HEK293 (cell line): ENCODE data around the gene UGT1A7.
"Not testable (repeated sequence)": the region's sequence is repeated elsewhere in the genome, so short reads cannot be mapped to it uniquely, and the experiment has no call there.

ENCODE experiments used
- CTCF ChIA-PET: fragments of 350-600 bp; formaldehyde crosslinking; extraction: SDS; loops from one replicate; lab custom pipeline; 2021; ENCODE audit warnings: antibody characterized with exemption; lab: Yijun Ruan, JAX
- POLR2A ChIA-PET: fragments of 300-600 bp; formaldehyde crosslinking; extraction: SDS; loops from one replicate; lab custom pipeline; 2020; ENCODE audit warnings: antibody characterized with exemption, inconsistent platforms; lab: Yijun Ruan, JAX
- H3K27ac ChIP-seq: fragments of 200-500 bp; sonication (Bioruptor generic); 2 replicates; pipeline ENCODE4 v1.5.1; 2014; ENCODE audit warnings: low read depth, low read length, control low read depth, inconsistent platforms; ENCODE audit errors: extremely low read depth
- H3K36me3 ChIP-seq, 2 experiments: fragments of 200-500 bp in 1 of 2; sonication (Bioruptor generic) in 1 of 2; 1 replicate in 1 of 2; 2 replicates in 1 of 2; pipeline ENCODE4 v1.5.1; 2014 to 2017; ENCODE audit warnings: inconsistent platforms in 2 of 2, low read length in 2 of 2; ENCODE audit not compliant: control insufficient read depth in 2 of 2, insufficient read depth in 1 of 2
- H3K4me1 ChIP-seq: fragments of 200-500 bp; sonication (Bioruptor generic); 2 replicates; pipeline ENCODE4 v1.5.1; 2014; ENCODE audit warnings: mild to moderate bottlenecking, low read length, inconsistent platforms; ENCODE audit not compliant: control insufficient read depth, insufficient read depth
- H3K4me3 ChIP-seq: 2 replicates; pipeline ENCODE4 v1.5.1; 2011; ENCODE audit warnings: low read depth, mild to moderate bottlenecking, control low read depth, low read length, moderate library complexity
- H3K9me3 ChIP-seq: fragments of 200-500 bp; sonication (Bioruptor generic); 2 replicates; pipeline ENCODE4 v1.5.1; 2014; ENCODE audit warnings: low read depth, low read length, inconsistent platforms; ENCODE audit not compliant: control insufficient read depth, insufficient read depth
- EGR2 ChIP-seq: fragments of 450-650 bp; formaldehyde crosslinking; IDR thresholded peaks from 2 replicates; pipeline ENCODE4 v1.5.1; 2016; ENCODE audit warnings: low read depth, missing biosample characterization, missing genetic modification characterization
- ELK4 ChIP-seq: IDR thresholded peaks from 2 replicates; pipeline ENCODE4 v1.6.1; 2011; ENCODE audit warnings: mild to moderate bottlenecking, low read depth, low read length, borderline replicate concordance
- GFI1B ChIP-seq: fragments of 450-650 bp; formaldehyde crosslinking; IDR thresholded peaks from 2 replicates; pipeline ENCODE4 v1.5.1; 2016; ENCODE audit warnings: missing biosample characterization, missing genetic modification characterization
- GLI4 ChIP-seq: fragments of 450-650 bp; formaldehyde crosslinking; IDR thresholded peaks from 2 replicates; pipeline ENCODE4 v1.5.1; 2016; ENCODE audit warnings: missing biosample characterization, missing genetic modification characterization
- PRDM1 ChIP-seq: fragments of 450-650 bp; formaldehyde crosslinking; IDR thresholded peaks from 2 replicates; pipeline ENCODE4; 2016; ENCODE audit warnings: missing biosample characterization, missing genetic modification characterization
- SALL2 ChIP-seq: fragments of 450-650 bp; formaldehyde crosslinking; IDR thresholded peaks from 2 replicates; pipeline ENCODE4 v1.5.0; 2017; ENCODE audit warnings: missing biosample characterization, mild to moderate bottlenecking, missing genetic modification characterization, borderline replicate concordance
- SETDB1 ChIP-seq: IDR thresholded peaks from one replicate; pipeline ENCODE4 v1.6.1; 2017; ENCODE audit warnings: mild to moderate bottlenecking, low read length, moderate library complexity, mixed read lengths; ENCODE audit not compliant: insufficient read length
- SP3 ChIP-seq: fragments of 450-650 bp; formaldehyde crosslinking; IDR thresholded peaks from 2 replicates; pipeline ENCODE4 v1.5.1; 2016; ENCODE audit warnings: missing biosample characterization, missing genetic modification characterization
- YY2 ChIP-seq: fragments of 450-650 bp; formaldehyde crosslinking; IDR thresholded peaks from 2 replicates; pipeline ENCODE4 v1.5.1; 2016; ENCODE audit warnings: missing biosample characterization, missing genetic modification characterization
- ZBTB48 ChIP-seq: fragments of 450-650 bp; formaldehyde crosslinking; IDR thresholded peaks from 2 replicates; pipeline ENCODE4 v1.5.1; 2016; ENCODE audit warnings: missing biosample characterization, missing genetic modification characterization
- ZFHX2 ChIP-seq: fragments of 450-650 bp; formaldehyde crosslinking; conservative IDR thresholded peaks from 2 replicates; pipeline ENCODE4 v1.5.1; 2016; ENCODE audit warnings: missing biosample characterization, missing genetic modification characterization
- ZNF112 ChIP-seq: fragments of 450-650 bp; formaldehyde crosslinking; IDR thresholded peaks from 2 replicates; pipeline ENCODE4 v1.5.0; 2017; ENCODE audit warnings: missing biosample characterization, missing genetic modification characterization
- ZNF169 ChIP-seq: fragments of 450-650 bp; formaldehyde crosslinking; IDR thresholded peaks from 2 replicates; pipeline ENCODE4 v1.5.1; 2016; ENCODE audit warnings: missing biosample characterization, missing genetic modification characterization
- ZNF174 ChIP-seq: fragments of 450-650 bp; formaldehyde crosslinking; IDR thresholded peaks from 2 replicates; pipeline ENCODE4 v1.5.0; 2017; ENCODE audit warnings: missing biosample characterization, mild to moderate bottlenecking, missing genetic modification characterization
- ZNF175 ChIP-seq: fragments of 450-650 bp; formaldehyde crosslinking; IDR thresholded peaks from 2 replicates; pipeline ENCODE4 v1.5.1; 2016; ENCODE audit warnings: missing biosample characterization, missing genetic modification characterization
- ZNF214 ChIP-seq: fragments of 450-650 bp; formaldehyde crosslinking; IDR thresholded peaks from 2 replicates; pipeline ENCODE4 v1.5.1; 2017; ENCODE audit warnings: missing biosample characterization, mild to moderate bottlenecking, missing genetic modification characterization, borderline replicate concordance
- ZNF223 ChIP-seq: fragments of 450-650 bp; formaldehyde crosslinking; IDR thresholded peaks from 2 replicates; pipeline ENCODE4 v1.5.1; 2016; ENCODE audit warnings: missing biosample characterization, missing genetic modification characterization
- ZNF23 ChIP-seq: fragments of 450-650 bp; formaldehyde crosslinking; IDR thresholded peaks from 2 replicates; pipeline ENCODE4 v1.5.1; 2016; ENCODE audit warnings: missing biosample characterization, missing genetic modification characterization, borderline replicate concordance
- ZNF292 ChIP-seq: fragments of 450-650 bp; formaldehyde crosslinking; IDR thresholded peaks from 2 replicates; pipeline ENCODE4 v1.5.1; 2016; ENCODE audit warnings: low read depth, missing biosample characterization, missing genetic modification characterization, borderline replicate concordance
- ZNF354C ChIP-seq: fragments of 450-650 bp; formaldehyde crosslinking; IDR thresholded peaks from 2 replicates; pipeline ENCODE4 v1.5.1; 2016; ENCODE audit warnings: missing biosample characterization, missing genetic modification characterization, low read depth, borderline replicate concordance
- ZNF449 ChIP-seq: fragments of 450-650 bp; formaldehyde crosslinking; IDR thresholded peaks from 2 replicates; pipeline ENCODE4 v1.5.1; 2017; ENCODE audit warnings: missing biosample characterization, mild to moderate bottlenecking, missing genetic modification characterization, moderate library complexity
- ZNF561 ChIP-seq: fragments of 450-650 bp; IDR thresholded peaks from 2 replicates; pipeline ENCODE4 v1.5.1; 2018; ENCODE audit warnings: missing biosample characterization, missing genetic modification characterization, borderline replicate concordance
- ZNF571 ChIP-seq: fragments of 450-650 bp; formaldehyde crosslinking; IDR thresholded peaks from 2 replicates; pipeline ENCODE4 v1.5.0; 2017; ENCODE audit warnings: missing biosample characterization, missing genetic modification characterization
- ZNF585B ChIP-seq: fragments of 450-650 bp; formaldehyde crosslinking; IDR thresholded peaks from 2 replicates; pipeline ENCODE4 v1.5.1; 2016; ENCODE audit warnings: missing biosample characterization, missing genetic modification characterization
- ZNF600 ChIP-seq: fragments of 450-650 bp; formaldehyde crosslinking; IDR thresholded peaks from 2 replicates; pipeline ENCODE4 v1.5.1; 2016; ENCODE audit warnings: missing biosample characterization, missing genetic modification characterization
- ZNF692 ChIP-seq: fragments of 450-650 bp; formaldehyde crosslinking; IDR thresholded peaks from 2 replicates; pipeline ENCODE4 v1.5.1; 2016; ENCODE audit warnings: missing biosample characterization, missing genetic modification characterization
- TF ChIP-seq, protein P1 (sequence below): fragments of 450-650 bp; formaldehyde crosslinking; IDR thresholded peaks from 2 replicates; pipeline ENCODE4 v1.5.1; 2016; ENCODE audit warnings: missing biosample characterization, missing genetic modification characterization, borderline replicate concordance

UGT1A7 gene

DNA sequence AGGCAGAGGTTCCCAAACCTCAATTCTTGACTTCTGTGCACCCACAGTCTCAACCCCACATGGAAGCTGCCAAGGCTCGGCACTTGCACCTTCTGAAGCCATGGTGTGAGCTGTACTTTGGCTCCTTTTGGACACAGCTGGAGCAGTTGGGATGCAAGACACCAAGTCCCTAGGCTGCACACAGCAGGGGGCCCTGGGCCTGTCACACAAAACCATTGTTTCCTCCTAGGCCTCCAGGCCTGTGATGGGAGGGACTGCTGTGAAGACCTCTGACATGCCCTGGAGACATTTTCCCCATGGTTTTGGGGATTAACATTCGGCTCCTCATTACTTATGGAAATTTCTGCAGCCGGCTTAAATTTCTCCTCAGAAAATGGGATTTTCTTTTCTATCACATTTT is 35.7 kb upstream of the UGT1A7 start:
- H3K4me3 ChIP-seq, H3K4me1 ChIP-seq, H3K27ac ChIP-seq, POLR2A ChIA-PET, H3K9me3 ChIP-seq, CTCF ChIA-PET, H3K36me3 ChIP-seq: not testable (repeated sequence)
- peak; percentile 87 for TF ChIP-seq ZNF585B (tag by site-specific recombination)
- peak; percentile 65 for TF ChIP-seq SETDB1

- CTCF ChIA-PET, result no interaction called here
- Histone ChIP-seq H3K9me3 (no peaks in the 10 kb centered on the region), H3K4me3 (no peak overlapping the region), H3K36me3 (no peaks in the 10 kb centered on the region), H3K27ac (no peak overlapping the region), H3K4me1 (no peaks in the 10 kb centered on the region)
- TF ChIP-seq ZNF354C (tag by site-specific recombination) (no peak), EGR2 (tag by site-specific recombination) (no peak), ZNF214 (tag by site-specific recombination) (no peak), ZNF692 (tag by site-specific recombination) (no peak), ZNF561 (no peak), ZNF169 (tag by site-specific recombination) (no peak), ZNF449 (tag by site-specific recombination) (no peak)
- POLR2A ChIA-PET, result no interaction called here
Measured at GRCh38 chr2:233650981-233651380, 30.7 kb upstream of the UGT1A7 start.

- H3K36me3 ChIP-seq, result no peaks in the 10 kb centered on the region
- no peak overlapping the region for H3K27ac ChIP-seq
- POLR2A ChIA-PET, result no interaction called here
- H3K4me3 ChIP-seq, result no peak overlapping the region
- H3K9me3 ChIP-seq, result no peaks in the 10 kb centered on the region
- CTCF ChIA-PET, result no interaction called here
- H3K4me1 ChIP-seq, result no peaks in the 10 kb centered on the region
- no peak for TF ChIP-seq ZNF571 (tag by site-specific recombination)
- TF ChIP-seq ZNF175, result no peak
- TF ChIP-seq SP3 (tag by site-specific recombination), result no peak
- TF ChIP-seq ZNF292 (tag by site-specific recombination), result no peak
- no peak for TF ChIP-seq SALL2
- no peak for TF ChIP-seq GFI1B
- TF ChIP-seq ZNF600 (tag by site-specific recombination), result no peak
- no peak for TF ChIP-seq ELK4
- TF ChIP-seq YY2 (tag by site-specific recombination), result no peak
- TF ChIP-seq, protein P1, sequence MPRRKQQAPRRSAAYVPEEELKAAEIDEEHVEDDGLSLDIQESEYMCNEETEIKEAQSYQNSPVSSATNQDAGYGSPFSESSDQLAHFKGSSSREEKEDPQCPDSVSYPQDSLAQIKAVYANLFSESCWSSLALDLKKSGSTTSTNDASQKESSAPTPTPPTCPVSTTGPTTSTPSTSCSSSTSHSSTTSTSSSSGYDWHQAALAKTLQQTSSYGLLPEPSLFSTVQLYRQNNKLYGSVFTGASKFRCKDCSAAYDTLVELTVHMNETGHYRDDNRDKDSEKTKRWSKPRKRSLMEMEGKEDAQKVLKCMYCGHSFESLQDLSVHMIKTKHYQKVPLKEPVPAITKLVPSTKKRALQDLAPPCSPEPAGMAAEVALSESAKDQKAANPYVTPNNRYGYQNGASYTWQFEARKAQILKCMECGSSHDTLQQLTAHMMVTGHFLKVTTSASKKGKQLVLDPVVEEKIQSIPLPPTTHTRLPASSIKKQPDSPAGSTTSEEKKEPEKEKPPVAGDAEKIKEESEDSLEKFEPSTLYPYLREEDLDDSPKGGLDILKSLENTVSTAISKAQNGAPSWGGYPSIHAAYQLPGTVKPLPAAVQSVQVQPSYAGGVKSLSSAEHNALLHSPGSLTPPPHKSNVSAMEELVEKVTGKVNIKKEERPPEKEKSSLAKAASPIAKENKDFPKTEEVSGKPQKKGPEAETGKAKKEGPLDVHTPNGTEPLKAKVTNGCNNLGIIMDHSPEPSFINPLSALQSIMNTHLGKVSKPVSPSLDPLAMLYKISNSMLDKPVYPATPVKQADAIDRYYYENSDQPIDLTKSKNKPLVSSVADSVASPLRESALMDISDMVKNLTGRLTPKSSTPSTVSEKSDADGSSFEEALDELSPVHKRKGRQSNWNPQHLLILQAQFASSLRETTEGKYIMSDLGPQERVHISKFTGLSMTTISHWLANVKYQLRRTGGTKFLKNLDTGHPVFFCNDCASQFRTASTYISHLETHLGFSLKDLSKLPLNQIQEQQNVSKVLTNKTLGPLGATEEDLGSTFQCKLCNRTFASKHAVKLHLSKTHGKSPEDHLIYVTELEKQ, result no peak
- TF ChIP-seq ZNF174, result no peak
- TF ChIP-seq ZNF112 (tag by site-specific recombination), result no peak
- no peak for TF ChIP-seq ZNF561
- TF ChIP-seq PRDM1 (tag by site-specific recombination), result no peak
- TF ChIP-seq ZNF223 (tag by site-specific recombination), result no peak
- no peak for TF ChIP-seq ZBTB48
- TF ChIP-seq GLI4 (tag by site-specific recombination), result no peak
- no peak for TF ChIP-seq ZNF23 (tag by site-specific recombination)
- TF ChIP-seq ZFHX2 (tag by site-specific recombination), result no peak
Measured at GRCh38 chr2:233651430-233651829, 30.3 kb upstream of the UGT1A7 start.
